BLaER1 (cell line): ENCODE results near the gene AGO4.

ENCODE experiments used
- H3K27ac ChIP-seq: shearing (Covaris generic); formaldehyde crosslinking; 2 replicates; pipeline ENCODE4 v1.8.1; 2022
- H3K27me3 ChIP-seq: shearing (Covaris generic); formaldehyde crosslinking; 2 replicates; pipeline ENCODE4 v1.8.1; 2022
- H3K36me3 ChIP-seq: shearing (Covaris generic); formaldehyde crosslinking; 2 replicates; pipeline ENCODE4 v1.8.1; 2022
- H3K4me1 ChIP-seq: shearing (Covaris generic); formaldehyde crosslinking; 2 replicates; pipeline ENCODE4 v1.8.1; 2022
- H3K4me2 ChIP-seq: shearing (Covaris generic); formaldehyde crosslinking; 2 replicates; pipeline ENCODE4 v1.8.1; 2022
- H3K4me3 ChIP-seq: shearing (Covaris generic); formaldehyde crosslinking; 2 replicates; pipeline ENCODE4 v1.8.1; 2022
- H3K9ac ChIP-seq: shearing (Covaris generic); formaldehyde crosslinking; 2 replicates; pipeline ENCODE4 v1.8.1; 2022
- H3K9me3 ChIP-seq: shearing (Covaris generic); formaldehyde crosslinking; 2 replicates; pipeline ENCODE4 v1.8.1; 2022
- H4K20me1 ChIP-seq: shearing (Covaris generic); formaldehyde crosslinking; 2 replicates; pipeline ENCODE4 v1.8.1; 2022
- Cebpa-rat ChIP-seq: shearing (Covaris generic); IDR thresholded peaks from 2 replicates; pipeline ENCODE4 v1.8.1; 2022

Gene AGO4

GRCh38 chr1:35838693-35839245, 31.0 kb downstream of the AGO4 start:
- Histone ChIP-seq H3K27me3 (no peaks in the 10 kb centered on the region), H4K20me1 (no peaks in the 10 kb centered on the region), H3K4me1 (no peaks in the 10 kb centered on the region), H3K4me3 (no peak overlapping the region), H3K9ac (no peak overlapping the region), H3K4me2 (no peak overlapping the region), H3K9me3 (peaks cover 21% of the 10 kb centered on the region), H3K36me3 (peaks cover 98% of the 10 kb centered on the region), H3K27ac (no peak overlapping the region)
- TF ChIP-seq Cebpa-rat: peak; percentile 71; the same call in 1 of the 2 replicates

DNA sequence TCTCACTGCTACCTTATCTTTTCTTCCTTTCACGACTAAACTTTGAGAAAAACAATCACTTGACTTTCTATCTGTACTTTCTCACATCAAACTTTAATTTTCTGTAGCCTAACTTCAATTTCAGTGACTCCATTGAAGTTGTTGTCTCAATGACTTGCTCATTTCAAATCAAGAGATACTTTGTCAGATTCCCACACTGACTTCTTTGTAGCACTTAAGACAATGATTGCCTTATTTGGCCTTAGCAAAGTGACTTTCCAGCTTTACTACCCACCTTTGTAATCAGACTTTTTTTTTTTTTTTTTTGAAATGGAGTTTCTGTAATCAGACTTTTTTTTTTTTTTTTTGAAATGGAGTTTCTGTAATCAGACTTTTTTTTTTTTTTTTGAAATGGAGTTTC, 37.0 kb downstream of the AGO4 start:
- H3K27ac ChIP-seq: no peak overlapping the region
- H3K27me3 ChIP-seq: no peaks in the 10 kb centered on the region
- no peak overlapping the region for H3K4me3 ChIP-seq
- no peaks in the 10 kb centered on the region for H3K9me3 ChIP-seq
- no peak for TF ChIP-seq Cebpa-rat
- H3K36me3 ChIP-seq: peaks cover 84% of the 10 kb centered on the region
- no peak overlapping the region for H3K4me2 ChIP-seq
- H3K9ac ChIP-seq: no peak overlapping the region
- H4K20me1 ChIP-seq: no peaks in the 10 kb centered on the region
- H3K4me1 ChIP-seq: no peaks in the 10 kb centered on the region

- Histone ChIP-seq H3K9ac (no peak overlapping the region), H4K20me1 (no peaks in the 10 kb centered on the region), H3K4me2 (no peak overlapping the region), H3K27me3 (no peaks in the 10 kb centered on the region), H3K9me3 (no peaks in the 10 kb centered on the region), H3K36me3 (peaks cover 84% of the 10 kb centered on the region), H3K4me1 (no peaks in the 10 kb centered on the region), H3K4me3 (no peak overlapping the region), H3K27ac (no peak overlapping the region)
- no peak for TF ChIP-seq Cebpa-rat
Measured at GRCh38 chr1:35845766-35846165, 38.0 kb downstream of the AGO4 start.

- Histone ChIP-seq H3K9ac (no peak overlapping the region), H3K27me3 (no peaks in the 10 kb centered on the region), H3K36me3 (peaks cover 84% of the 10 kb centered on the region), H3K27ac (no peak overlapping the region), H3K4me3 (no peak overlapping the region), H3K4me1 (no peaks in the 10 kb centered on the region), H4K20me1 (no peaks in the 10 kb centered on the region), H3K9me3 (no peaks in the 10 kb centered on the region), H3K4me2 (no peak overlapping the region)
- no peak for TF ChIP-seq Cebpa-rat
Measured at GRCh38 chr1:35847935-35848565, 40.2 kb downstream of the AGO4 start.

GRCh38 chr1:35850051-35850450, 42.2 kb downstream of the AGO4 start:
- Histone ChIP-seq H3K4me3 (no peak overlapping the region), H3K27me3 (no peaks in the 10 kb centered on the region), H3K9ac (no peak overlapping the region), H3K27ac (no peak overlapping the region), H3K4me2 (no peak overlapping the region), H4K20me1 (no peaks in the 10 kb centered on the region), H3K9me3 (no peaks in the 10 kb centered on the region), H3K36me3 (peaks cover 81% of the 10 kb centered on the region), H3K4me1 (no peaks in the 10 kb centered on the region)
- TF ChIP-seq Cebpa-rat: no peak

- H3K36me3 ChIP-seq: peaks cover 81% of the 10 kb centered on the region
- H3K27me3 ChIP-seq: no peaks in the 10 kb centered on the region
- H3K4me1 ChIP-seq: no peaks in the 10 kb centered on the region
- no peak overlapping the region for H3K4me3 ChIP-seq
- H3K27ac ChIP-seq: no peak overlapping the region
- no peak overlapping the region for H3K4me2 ChIP-seq
- H3K9ac ChIP-seq: no peak overlapping the region
- no peaks in the 10 kb centered on the region for H3K9me3 ChIP-seq
- H4K20me1 ChIP-seq: no peaks in the 10 kb centered on the region
- TF ChIP-seq Cebpa-rat: no peak
Measured at GRCh38 chr1:35850716-35851115, 42.9 kb downstream of the AGO4 start.

GRCh38 chr1:35851132-35851869, 43.5 kb downstream of the AGO4 start:
- no peaks in the 10 kb centered on the region for H4K20me1 ChIP-seq
- TF ChIP-seq Cebpa-rat: no peak
- H3K4me3 ChIP-seq: no peak overlapping the region
- no peak overlapping the region for H3K9ac ChIP-seq
- no peak overlapping the region for H3K27ac ChIP-seq
- no peaks in the 10 kb centered on the region for H3K27me3 ChIP-seq
- H3K9me3 ChIP-seq: no peaks in the 10 kb centered on the region
- no peaks in the 10 kb centered on the region for H3K4me1 ChIP-seq
- H3K36me3 ChIP-seq: peaks cover 81% of the 10 kb centered on the region
- H3K4me2 ChIP-seq: no peak overlapping the region

DNA sequence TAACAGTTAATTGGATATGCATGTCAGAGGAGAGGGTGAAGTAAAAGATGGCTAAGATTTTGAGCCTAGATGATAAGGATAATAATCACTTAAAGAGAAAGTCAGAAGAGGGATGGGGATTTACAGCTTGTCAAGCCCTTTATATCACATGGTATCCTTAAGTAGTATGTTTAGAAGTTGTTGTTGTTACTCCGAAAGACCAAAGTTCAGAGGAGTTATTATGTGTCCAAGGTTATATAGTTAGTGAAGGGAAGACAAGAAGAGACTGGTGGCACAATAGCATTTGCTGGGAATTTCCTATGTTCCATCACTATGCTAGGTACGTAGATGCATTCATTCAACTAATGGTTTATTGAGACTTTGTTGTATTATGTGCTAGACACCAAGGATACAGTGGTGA, 44.4 kb downstream of the AGO4 start:
- Histone ChIP-seq H3K4me1 (no peaks in the 10 kb centered on the region), H3K27me3 (no peaks in the 10 kb centered on the region), H4K20me1 (no peaks in the 10 kb centered on the region), H3K9ac (no peak overlapping the region), H3K36me3 (peaks cover 76% of the 10 kb centered on the region), H3K4me3 (no peak overlapping the region), H3K4me2 (no peak overlapping the region), H3K9me3 (no peaks in the 10 kb centered on the region), H3K27ac (no peak overlapping the region)
- TF ChIP-seq Cebpa-rat: no peak

DNA sequence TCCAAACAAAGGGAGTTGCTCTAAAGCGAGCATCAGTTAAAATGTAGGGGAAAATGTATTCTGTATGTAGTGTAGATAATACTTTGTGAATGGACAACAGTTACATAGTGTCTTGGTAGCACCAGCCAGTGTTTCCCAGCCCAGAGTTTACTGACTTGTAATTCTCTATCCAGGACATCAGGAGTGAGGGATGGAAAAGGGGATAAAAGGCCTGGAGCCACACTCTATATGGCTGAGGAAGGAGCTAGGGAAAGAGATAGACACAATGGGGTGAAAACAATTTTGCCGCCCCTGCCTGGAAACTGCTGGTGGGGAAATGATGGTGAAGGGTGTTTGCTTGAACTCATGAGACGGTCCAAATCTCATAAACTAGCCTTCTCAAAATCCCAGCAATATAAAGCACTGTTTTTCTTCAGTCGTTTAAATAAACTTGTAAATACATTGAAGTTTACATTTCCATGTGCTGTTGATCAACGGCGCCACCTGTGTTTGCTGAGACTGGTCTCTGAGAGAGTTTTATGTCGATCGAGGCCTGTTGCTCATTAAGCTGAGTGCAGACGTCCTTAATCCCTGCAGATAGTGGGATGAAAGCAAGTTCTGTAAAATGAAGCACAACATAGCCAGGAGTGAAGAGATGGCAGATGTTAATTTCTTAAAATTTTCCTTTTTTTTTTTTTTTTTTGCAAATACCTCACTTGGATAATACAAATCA, 47.3 kb downstream of the AGO4 start:
- H4K20me1 ChIP-seq: no peaks in the 10 kb centered on the region
- H3K27ac ChIP-seq: no peak overlapping the region
- H3K27me3 ChIP-seq: no peaks in the 10 kb centered on the region
- H3K4me2 ChIP-seq: no peak overlapping the region
- H3K9me3 ChIP-seq: no peaks in the 10 kb centered on the region
- no peak overlapping the region for H3K4me3 ChIP-seq
- peaks cover 63% of the 10 kb centered on the region for H3K36me3 ChIP-seq
- H3K9ac ChIP-seq: no peak overlapping the region
- no peaks in the 10 kb centered on the region for H3K4me1 ChIP-seq
- TF ChIP-seq Cebpa-rat: no peak

GRCh38 chr1:35856964-35857363, 49.1 kb downstream of the AGO4 start:
- Histone ChIP-seq H3K4me3 (no peak overlapping the region), H3K4me2 (no peak overlapping the region), H3K27me3 (no peaks in the 10 kb centered on the region), H3K9me3 (no peaks in the 10 kb centered on the region), H3K36me3 (peaks cover 45% of the 10 kb centered on the region), H4K20me1 (no peaks in the 10 kb centered on the region), H3K9ac (no peak overlapping the region), H3K4me1 (no peaks in the 10 kb centered on the region), H3K27ac (no peak overlapping the region)
- no peak for TF ChIP-seq Cebpa-rat
